GM12875 (cell line): Measurements from ENCODE around the gene GSTM1.
A peak's percentile ranks its signal among the peaks of the same experiment; 100 is the strongest.
"Not testable (repeated sequence)": the region's sequence is repeated elsewhere in the genome, so short reads cannot be mapped to it uniquely, and the experiment has no call there.

Source experiments
- H3K4me3 ChIP-seq: one replicate; pipeline ENCODE4 v1.5.1; 2011; ENCODE audit warnings: low read depth, low read length, control low read depth
- TF ChIP-seq, protein P1 (sequence below): IDR thresholded peaks from 2 replicates; pipeline ENCODE4 v1.5.1; 2011; ENCODE audit warnings: low read depth, mild to moderate bottlenecking, control low read depth, inconsistent platforms, low read length, moderate library complexity, borderline replicate concordance; ENCODE audit not compliant: insufficient read depth

Gene GSTM1

GRCh38 chr1:109659997-109660690 lies 27.5 kb upstream of the GSTM1 start:
- no peak overlapping the region for H3K4me3 ChIP-seq
- TF ChIP-seq, protein P1, sequence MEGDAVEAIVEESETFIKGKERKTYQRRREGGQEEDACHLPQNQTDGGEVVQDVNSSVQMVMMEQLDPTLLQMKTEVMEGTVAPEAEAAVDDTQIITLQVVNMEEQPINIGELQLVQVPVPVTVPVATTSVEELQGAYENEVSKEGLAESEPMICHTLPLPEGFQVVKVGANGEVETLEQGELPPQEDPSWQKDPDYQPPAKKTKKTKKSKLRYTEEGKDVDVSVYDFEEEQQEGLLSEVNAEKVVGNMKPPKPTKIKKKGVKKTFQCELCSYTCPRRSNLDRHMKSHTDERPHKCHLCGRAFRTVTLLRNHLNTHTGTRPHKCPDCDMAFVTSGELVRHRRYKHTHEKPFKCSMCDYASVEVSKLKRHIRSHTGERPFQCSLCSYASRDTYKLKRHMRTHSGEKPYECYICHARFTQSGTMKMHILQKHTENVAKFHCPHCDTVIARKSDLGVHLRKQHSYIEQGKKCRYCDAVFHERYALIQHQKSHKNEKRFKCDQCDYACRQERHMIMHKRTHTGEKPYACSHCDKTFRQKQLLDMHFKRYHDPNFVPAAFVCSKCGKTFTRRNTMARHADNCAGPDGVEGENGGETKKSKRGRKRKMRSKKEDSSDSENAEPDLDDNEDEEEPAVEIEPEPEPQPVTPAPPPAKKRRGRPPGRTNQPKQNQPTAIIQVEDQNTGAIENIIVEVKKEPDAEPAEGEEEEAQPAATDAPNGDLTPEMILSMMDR: no peak

GRCh38 chr1:109660691-109661026 lies 27.0 kb upstream of the GSTM1 start:
- not testable (repeated sequence) for H3K4me3 ChIP-seq

- TF ChIP-seq, protein P1: no peak
- no peak overlapping the region for H3K4me3 ChIP-seq
Observed at GRCh38 chr1:109661391-109661790, 26.2 kb upstream of the GSTM1 start.

- TF ChIP-seq, protein P1: no peak
- no peak overlapping the region for H3K4me3 ChIP-seq
Observed at GRCh38 chr1:109664671-109665070, 22.9 kb upstream of the GSTM1 start.

- TF ChIP-seq, protein P1: no peak
Observed at GRCh38 chr1:109667452-109668122, 20.0 kb upstream of the GSTM1 start, which contains the start of gene GSTM2. Gene GSTM2, plus strand, starts transcription at chr1:109668057. Its CDS starts 59 bp downstream, at chr1:109668116.

DNA sequence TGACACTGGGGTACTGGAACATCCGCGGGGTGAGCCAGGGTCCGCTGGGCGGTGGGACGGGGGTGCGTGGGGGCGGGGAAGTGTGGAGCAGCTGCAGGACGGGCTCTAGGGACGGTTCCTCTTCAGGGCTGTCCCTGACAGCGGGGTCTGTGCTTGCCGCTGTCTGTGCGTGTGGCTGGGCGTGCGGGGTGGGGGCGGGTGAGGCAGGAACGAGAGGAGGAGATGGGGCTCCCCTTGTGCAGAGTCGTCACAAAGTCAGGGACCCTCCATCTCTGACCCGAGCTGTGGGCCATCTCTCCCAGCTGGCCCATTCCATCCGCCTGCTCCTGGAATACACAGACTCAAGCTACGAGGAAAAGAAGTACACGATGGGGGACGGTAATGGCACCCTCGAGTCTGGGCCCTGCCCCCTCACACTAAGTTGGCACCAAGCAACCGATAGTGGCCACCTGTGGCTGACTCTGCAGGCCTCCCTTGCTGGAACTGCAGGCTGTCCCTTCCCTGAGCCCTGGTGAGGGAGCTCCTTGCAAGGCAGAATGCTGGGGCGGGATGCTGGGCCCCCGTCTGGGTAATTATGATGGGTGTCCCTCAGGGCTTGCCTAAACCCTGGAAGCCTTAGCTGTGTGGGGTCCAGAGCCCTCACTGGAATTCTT lies 19.4 kb upstream of the GSTM1 start:
- TF ChIP-seq, protein P1: no peak
- peak overlapping the region; percentile 29 for H3K4me3 ChIP-seq

More at GRCh38 chr1:109667452-109668122, 20.0 kb upstream of the GSTM1 start, which contains the start of gene GSTM2:
- H3K4me3 ChIP-seq: peak within 1 kb of the TSS; percentile 29

DNA sequence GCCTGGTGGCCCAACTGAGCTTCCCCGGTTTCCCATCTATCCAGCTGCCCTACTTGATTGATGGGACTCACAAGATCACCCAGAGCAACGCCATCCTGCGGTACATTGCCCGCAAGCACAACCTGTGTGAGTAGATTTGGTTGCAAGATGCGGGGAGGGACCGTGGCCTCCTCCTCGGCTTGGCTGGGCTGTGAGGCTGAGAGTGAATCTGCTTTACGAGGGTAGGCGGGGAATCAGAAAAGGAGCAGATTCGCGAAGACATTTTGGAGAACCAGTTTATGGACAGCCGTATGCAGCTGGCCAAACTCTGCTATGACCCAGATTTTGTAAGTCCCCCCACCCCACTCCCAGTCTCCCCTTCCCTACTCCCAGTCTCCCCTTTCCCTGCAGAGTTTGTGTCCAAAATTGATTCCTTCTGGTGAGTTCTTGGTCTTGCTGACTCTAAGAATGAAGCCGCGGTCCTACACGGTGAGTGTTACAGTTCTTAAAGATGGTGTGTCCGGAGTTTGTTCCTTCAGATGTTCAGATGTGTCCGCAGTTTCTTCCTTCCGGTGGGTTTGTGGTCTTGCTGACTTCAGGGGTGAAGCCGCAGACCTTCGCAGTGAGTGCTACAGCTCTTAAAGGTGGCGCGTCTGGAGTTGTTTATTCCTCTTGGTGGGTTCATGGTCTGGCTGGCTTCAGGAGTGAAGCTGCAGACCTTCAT lies 18.2 kb upstream of the GSTM1 start:
- TF ChIP-seq, protein P1: no peak
- peak overlapping the region; percentile 23 for H3K4me3 ChIP-seq

DNA sequence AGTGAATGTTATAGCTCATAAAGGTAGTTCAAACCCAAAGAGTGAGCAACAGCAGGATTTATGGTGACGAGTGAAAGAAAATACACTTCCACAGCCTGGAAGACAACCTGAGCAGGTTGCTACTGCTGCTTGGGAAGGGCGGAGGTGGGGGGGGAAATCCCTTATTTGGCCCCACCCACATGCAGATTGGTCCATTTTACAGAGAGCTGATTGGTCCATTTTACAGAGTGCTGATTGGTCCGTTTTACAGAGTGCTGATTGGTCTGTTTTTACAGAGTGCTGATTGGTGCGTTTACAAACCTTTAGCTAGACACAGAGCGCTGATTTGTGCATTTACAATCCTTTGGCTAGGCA lies 17.7 kb upstream of the GSTM1 start:
- H3K4me3 ChIP-seq: not testable (repeated sequence)
